Retinal pigment epithelial cell (primary cell): ENCODE measurements around the gene WNT1.

Experiments
- DNase-seq: peaks from one replicate; pipeline ENCODE4 v3.0.0-alpha.2; 2010; ENCODE audit warnings: low read depth
- H3K4me3 ChIP-seq: 2 replicates; pipeline ENCODE4 v1.5.1; 2011; ENCODE audit warnings: mild to moderate bottlenecking, low read length, control low read depth, moderate library complexity
- CTCF ChIP-seq: conservative IDR thresholded peaks from 2 replicates; pipeline ENCODE4 v1.5.1; 2011; ENCODE audit warnings: low read depth, low read length, control low read depth, inconsistent platforms

WNT1 gene

GRCh38 chr12:48960834-48961233 is 17.3 kb upstream of the WNT1 start:
- DNase-seq, result no peak
- no peak overlapping the region for H3K4me3 ChIP-seq
- TF ChIP-seq CTCF, result no peak

- DNase-seq, result no peak
- no peak overlapping the region for H3K4me3 ChIP-seq
- TF ChIP-seq CTCF, result no peak
Observed at GRCh38 chr12:48961331-48961730, 16.8 kb upstream of the WNT1 start.

GRCh38 chr12:48961801-48962200 is 16.3 kb upstream of the WNT1 start:
- no peak overlapping the region for H3K4me3 ChIP-seq
- DNase-seq, result no peak
- TF ChIP-seq CTCF, result no peak

- H3K4me3 ChIP-seq, result no peak overlapping the region
- TF ChIP-seq CTCF, result peak; percentile 49
- DNase-seq, result no peak
Observed at GRCh38 chr12:48965298-48965838, 12.8 kb upstream of the WNT1 start.

GRCh38 chr12:48966177-48966895 is 11.8 kb upstream of the WNT1 start:
- DNase-seq, result no peak
- TF ChIP-seq CTCF, result no peak
- H3K4me3 ChIP-seq, result no peak overlapping the region

DNA sequence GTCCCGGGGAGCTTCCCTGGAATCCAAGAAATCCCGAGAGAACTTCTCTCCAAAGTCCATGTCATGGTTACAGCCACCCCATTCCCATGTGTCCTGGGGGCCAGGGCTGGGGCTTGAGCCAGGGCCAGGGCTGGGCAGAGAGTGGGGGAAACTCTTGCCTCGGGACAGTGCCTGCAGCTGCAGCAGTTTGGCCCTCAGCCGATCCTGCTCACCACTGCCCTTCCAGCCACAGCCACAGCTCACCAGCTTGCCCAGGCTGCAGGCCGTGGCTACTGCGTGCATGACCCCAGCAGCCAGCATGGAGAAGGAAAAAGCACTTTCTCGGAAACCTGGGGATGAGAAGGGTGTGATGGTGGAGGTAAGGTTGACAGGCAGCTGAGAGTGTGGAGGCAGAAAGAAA is 10.1 kb upstream of the WNT1 start:
- no peak overlapping the region for H3K4me3 ChIP-seq
- DNase-seq, result no peak
- TF ChIP-seq CTCF, result no peak

GRCh38 chr12:48968467-48968866 is 9.7 kb upstream of the WNT1 start:
- DNase-seq, result no peak
- no peak for TF ChIP-seq CTCF
- no peak overlapping the region for H3K4me3 ChIP-seq
